Mesendoderm (in vitro differentiated cells): Measurements from ENCODE around the gene GPR22.

ENCODE experiments used
- DNase-seq: peaks from one replicate; pipeline ENCODE4 v3.0.0; 2013
- H2AK5ac ChIP-seq: 2 replicates; pipeline ENCODE4 v1.6.1; 2013; ENCODE audit warnings: low read length, inconsistent platforms
- H2BK120ac ChIP-seq: 2 replicates; pipeline ENCODE4 v1.6.1; 2013; ENCODE audit warnings: low read depth, mild to moderate bottlenecking, low read length, moderate library complexity, mixed read lengths
- H2BK15ac ChIP-seq: replicated peaks from 2 replicates; pipeline ENCODE4 v1.6.1; 2013; ENCODE audit warnings: low read depth, mild to moderate bottlenecking, moderate library complexity
- H2BK5ac ChIP-seq: 2 replicates; pipeline ENCODE4 v1.6.1; 2013; ENCODE audit warnings: low read length, inconsistent platforms
- H3K18ac ChIP-seq: 2 replicates; pipeline ENCODE4 v1.6.1; 2013; ENCODE audit warnings: mild to moderate bottlenecking, low read length, mixed read lengths
- H3K23ac ChIP-seq: one replicate; pipeline ENCODE4 v1.6.1; 2013; ENCODE audit warnings: low read length
- H3K27ac ChIP-seq: 2 replicates; pipeline ENCODE4 v1.5.1; 2013; ENCODE audit warnings: low read depth, mild to moderate bottlenecking, inconsistent platforms, low read length, moderate library complexity
- H3K27me3 ChIP-seq: 2 replicates; pipeline ENCODE4 v1.6.1; 2013; ENCODE audit warnings: low read length, control low read depth, mild to moderate bottlenecking, inconsistent platforms; ENCODE audit not compliant: insufficient read depth, poor library complexity
- H3K36me3 ChIP-seq: 2 replicates; pipeline ENCODE4 v1.6.1; 2013; ENCODE audit warnings: low read length, inconsistent platforms; ENCODE audit not compliant: control insufficient read depth, insufficient read depth
- H3K4ac ChIP-seq: one replicate; pipeline ENCODE4 v1.6.1; 2013; ENCODE audit warnings: low read depth, mild to moderate bottlenecking, low read length, moderate library complexity
- H3K4me1 ChIP-seq: 2 replicates; pipeline ENCODE4 v1.6.1; 2013; ENCODE audit warnings: low read depth, low read length, inconsistent platforms; ENCODE audit not compliant: control insufficient read depth
- H3K4me2 ChIP-seq: 2 replicates; pipeline ENCODE4 v1.6.1; 2013; ENCODE audit warnings: low read length
- H3K4me3 ChIP-seq: 2 replicates; pipeline ENCODE4 v1.5.1; 2013; ENCODE audit warnings: mild to moderate bottlenecking, low read length
- H3K56ac ChIP-seq: one replicate; pipeline ENCODE4 v1.6.1; 2013; ENCODE audit warnings: low read length
- H3K79me1 ChIP-seq: 2 replicates; pipeline ENCODE4 v1.6.1; 2013; ENCODE audit warnings: low read length, inconsistent platforms
- H3K79me2 ChIP-seq: 2 replicates; pipeline ENCODE4 v1.6.1; 2013; ENCODE audit warnings: mild to moderate bottlenecking, low read length; ENCODE audit not compliant: control insufficient read depth, insufficient read depth
- H3K9ac ChIP-seq: 2 replicates; pipeline ENCODE4 v1.6.1; 2013; ENCODE audit warnings: low read length, inconsistent platforms
- H4K5ac ChIP-seq: one replicate; pipeline ENCODE4 v1.6.1; 2013; ENCODE audit warnings: low read length
- H4K8ac ChIP-seq: one replicate; pipeline ENCODE4 v1.6.1; 2013; ENCODE audit warnings: low read depth, mild to moderate bottlenecking, control low read depth, low read length, moderate library complexity
- WGBS: extraction: QIAGEN DNeasy Blood & Tissue Kit; methylation state at CpG from one replicate; pipeline ENCODE4 v1.1.7; 2013; ENCODE audit warnings: low lambda C conversion rate, missing lambda C conversion rate; ENCODE audit not compliant: insufficient coverage; ENCODE audit errors: extremely low coverage; 5-methylcytosine and 5-hydroxymethylcytosine counted together

GPR22 gene

DNA sequence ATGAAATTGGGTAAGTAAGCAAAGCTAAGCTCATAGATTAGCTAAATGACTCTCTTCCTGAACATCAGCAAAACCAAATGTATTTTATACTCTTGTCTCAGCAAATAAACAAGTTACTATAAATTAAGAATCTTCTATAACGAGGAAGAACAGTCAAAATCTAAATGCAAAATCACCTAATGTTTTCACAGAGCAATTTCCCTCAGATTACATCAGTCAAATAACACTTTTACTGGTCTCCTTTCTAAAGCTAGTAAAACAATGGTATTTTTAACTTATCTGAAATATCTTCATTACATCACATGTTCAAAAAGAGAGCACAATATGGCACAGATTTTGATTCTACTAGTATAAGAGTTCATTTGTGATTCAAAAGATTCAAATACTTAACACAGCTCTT, 16.5 kb upstream of the GPR22 start:
- Histone ChIP-seq H3K4me1 (no peaks in the 10 kb centered on the region), H4K5ac (no peak overlapping the region), H3K79me2 (no peaks in the 10 kb centered on the region), H2AK5ac (no peak overlapping the region), H3K4me2 (no peak overlapping the region), H2BK15ac (no peak overlapping the region), H4K8ac (no peak overlapping the region), H3K79me1 (no peaks in the 10 kb centered on the region), H3K23ac (no peak overlapping the region), H2BK120ac (no peak overlapping the region), H3K27ac (no peak overlapping the region), H3K36me3 (no peaks in the 10 kb centered on the region), H3K18ac (no peak overlapping the region), H2BK5ac (no peak overlapping the region), H3K9ac (no peak overlapping the region), H3K4ac (no peak overlapping the region), H3K27me3 (no peaks in the 10 kb centered on the region), H3K56ac (no peak overlapping the region), H3K4me3 (no peak overlapping the region)
- DNase-seq: no peak
- no CpG with 5 or more reads among the region's 1 CpG for WGBS

DNA sequence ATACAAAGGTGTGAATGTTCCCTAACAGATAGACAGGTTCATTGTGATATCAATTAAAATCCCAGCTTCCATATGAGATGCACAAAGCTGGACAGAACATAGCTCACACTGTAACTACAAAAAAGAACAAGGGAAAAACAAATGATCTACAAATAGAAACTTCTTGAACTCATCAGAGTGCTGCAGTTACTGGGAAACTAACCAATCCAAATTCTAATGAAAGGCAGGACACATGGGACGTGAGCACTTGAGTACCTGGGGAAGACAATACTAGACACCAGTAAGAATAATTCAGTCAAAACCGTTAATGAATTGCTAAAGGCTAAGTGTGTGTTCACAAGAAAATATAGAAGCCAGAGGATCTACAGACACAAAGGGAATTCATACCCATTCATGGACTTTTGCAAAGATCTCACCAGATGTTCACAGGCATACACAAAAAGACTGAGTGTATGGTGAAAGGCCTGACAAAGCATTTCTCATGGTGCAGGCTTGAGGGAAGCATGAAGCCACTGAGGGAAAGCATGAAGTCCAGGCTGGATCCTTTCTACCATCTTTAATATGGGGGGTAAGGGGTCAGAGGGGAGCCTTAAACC, 7.8 kb upstream of the GPR22 start:
- H3K79me2 ChIP-seq: no peaks in the 10 kb centered on the region
- no peak overlapping the region for H3K4ac ChIP-seq
- H2AK5ac ChIP-seq: no peak overlapping the region
- no peak overlapping the region for H3K56ac ChIP-seq
- no peak overlapping the region for H4K5ac ChIP-seq
- H3K27ac ChIP-seq: no peak overlapping the region
- no peak overlapping the region for H2BK5ac ChIP-seq
- H3K4me3 ChIP-seq: no peak overlapping the region
- H3K23ac ChIP-seq: no peak overlapping the region
- no peaks in the 10 kb centered on the region for H3K27me3 ChIP-seq
- no peak overlapping the region for H3K18ac ChIP-seq
- no peaks in the 10 kb centered on the region for H3K4me1 ChIP-seq
- no peak overlapping the region for H2BK120ac ChIP-seq
- H4K8ac ChIP-seq: no peak overlapping the region
- DNase-seq: no peak
- H2BK15ac ChIP-seq: no peak overlapping the region
- H3K4me2 ChIP-seq: no peak overlapping the region
- no peaks in the 10 kb centered on the region for H3K36me3 ChIP-seq
- no CpG with 5 or more reads among the region's 2 CpGs for WGBS
- no peak overlapping the region for H3K9ac ChIP-seq
- H3K79me1 ChIP-seq: no peaks in the 10 kb centered on the region

DNA sequence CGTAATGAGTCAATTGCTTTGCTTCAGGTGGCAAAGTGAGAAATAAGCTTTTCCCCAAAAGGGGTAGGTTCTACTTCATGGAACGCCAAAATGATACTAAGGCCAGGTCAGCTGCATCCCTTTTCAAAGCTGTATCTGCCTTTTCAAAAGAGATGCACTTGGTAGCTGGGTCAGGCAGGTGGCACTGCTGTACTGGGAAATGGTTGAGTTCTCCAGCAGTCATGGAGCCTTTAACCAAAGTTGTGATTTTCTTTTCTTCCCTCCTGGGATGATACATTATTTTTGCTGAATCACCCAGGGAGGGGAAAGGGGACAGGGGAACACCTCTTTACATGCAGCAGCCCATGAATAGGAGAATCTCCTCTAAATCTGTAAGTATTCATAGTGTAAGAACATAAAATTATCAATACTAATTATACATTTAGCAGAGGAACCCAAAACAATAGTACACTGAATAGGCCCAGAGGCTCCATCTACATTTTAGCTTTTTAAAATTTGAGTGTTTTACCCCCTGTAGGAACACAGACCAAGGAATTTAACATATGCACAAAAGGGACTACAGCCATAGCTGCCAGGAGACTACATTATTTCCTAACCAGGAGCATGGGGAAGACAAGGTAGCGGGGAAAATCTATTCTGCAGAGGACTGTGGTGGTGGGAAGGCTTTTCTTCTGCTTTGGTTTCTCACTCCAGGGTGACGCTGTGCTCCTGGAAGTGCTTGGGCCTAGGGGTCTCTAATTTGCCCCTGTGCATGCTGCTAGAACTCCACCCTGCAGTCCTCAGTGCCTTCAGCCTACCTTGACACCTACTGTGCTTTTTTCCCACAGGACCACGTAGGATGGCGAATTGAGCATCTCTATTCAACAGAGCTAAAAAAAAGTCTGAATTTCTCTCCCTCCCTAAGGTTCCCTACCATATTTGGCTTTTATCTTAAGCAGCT, 6.4 kb upstream of the GPR22 start:
- DNase-seq: peak; percentile 80
- Histone ChIP-seq H2BK5ac (no peak overlapping the region), H3K56ac (no peak overlapping the region), H3K23ac (no peak overlapping the region), H3K36me3 (no peaks in the 10 kb centered on the region), H3K27ac (no peak overlapping the region), H3K79me1 (no peaks in the 10 kb centered on the region), H3K79me2 (no peaks in the 10 kb centered on the region), H3K4ac (no peak overlapping the region), H4K8ac (no peak overlapping the region), H3K27me3 (no peaks in the 10 kb centered on the region), H3K4me3 (no peak overlapping the region), H3K4me2 (no peak overlapping the region), H2BK120ac (no peak overlapping the region), H2BK15ac (no peak overlapping the region), H3K4me1 (no peaks in the 10 kb centered on the region), H4K5ac (no peak overlapping the region), H3K9ac (no peak overlapping the region), H2AK5ac (no peak overlapping the region), H3K18ac (no peak overlapping the region)
- WGBS: no CpG with 5 or more reads among the region's 6 CpGs

DNA sequence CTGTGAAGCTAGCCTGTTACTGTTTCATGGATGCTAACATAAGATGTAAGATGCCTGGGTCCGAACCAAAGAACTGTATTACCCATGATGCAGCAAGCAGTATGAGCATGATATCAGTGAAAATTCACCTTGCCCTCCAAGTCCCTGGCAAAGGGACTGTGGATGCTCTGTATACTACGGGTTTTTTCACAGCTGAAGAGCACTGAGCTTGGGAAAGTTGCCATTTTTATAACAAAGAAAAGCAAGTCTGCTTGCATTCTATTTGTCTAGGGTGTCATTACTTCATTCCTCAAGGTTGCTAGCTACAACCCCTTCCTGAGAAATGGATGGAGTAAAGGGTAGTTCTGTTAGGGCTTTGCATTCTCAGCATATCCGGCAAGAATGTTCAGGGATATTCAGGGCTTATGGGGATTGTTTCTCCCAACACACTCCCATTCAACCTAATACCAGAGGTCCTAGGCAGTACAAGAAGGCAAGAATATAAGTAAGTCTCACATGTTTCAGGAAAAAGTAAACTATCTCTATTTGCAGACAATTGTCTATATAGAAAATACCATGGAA, 5.1 kb upstream of the GPR22 start:
- H3K56ac ChIP-seq: no peak overlapping the region
- no peak overlapping the region for H2BK15ac ChIP-seq
- no peak overlapping the region for H3K4me3 ChIP-seq
- H2BK120ac ChIP-seq: no peak overlapping the region
- H3K27me3 ChIP-seq: no peaks in the 10 kb centered on the region
- H3K9ac ChIP-seq: no peak overlapping the region
- no peak overlapping the region for H3K4ac ChIP-seq
- no peak overlapping the region for H3K27ac ChIP-seq
- WGBS: no CpG with 5 or more reads among the region's 3 CpGs
- H3K36me3 ChIP-seq: no peaks in the 10 kb centered on the region
- DNase-seq: no peak
- H3K23ac ChIP-seq: no peak overlapping the region
- H3K79me2 ChIP-seq: no peaks in the 10 kb centered on the region
- H4K8ac ChIP-seq: no peak overlapping the region
- no peak overlapping the region for H2AK5ac ChIP-seq
- H2BK5ac ChIP-seq: no peak overlapping the region
- no peaks in the 10 kb centered on the region for H3K79me1 ChIP-seq
- H3K4me2 ChIP-seq: no peak overlapping the region
- no peak overlapping the region for H3K18ac ChIP-seq
- no peak overlapping the region for H4K5ac ChIP-seq
- no peaks in the 10 kb centered on the region for H3K4me1 ChIP-seq

DNA sequence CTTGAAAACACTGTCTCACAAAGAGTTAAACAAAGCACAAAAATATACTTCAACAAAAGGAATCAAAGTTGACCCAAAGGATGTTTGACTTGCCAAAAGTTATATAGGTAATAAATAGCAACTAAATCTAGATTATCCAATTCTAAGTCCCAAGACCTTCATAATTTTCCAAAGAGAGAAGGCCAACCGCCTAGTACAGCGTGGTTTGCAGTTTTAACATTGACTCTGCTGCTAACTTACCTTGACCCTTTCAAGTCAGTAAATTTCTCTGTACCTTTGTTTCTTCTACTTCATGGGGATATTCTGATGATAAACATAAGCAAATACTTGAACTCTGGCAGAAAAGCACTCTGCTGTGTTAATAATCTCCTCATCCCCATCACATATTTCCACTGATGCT, 1.9 kb upstream of the GPR22 start:
- Histone ChIP-seq H3K4me3 (no peak overlapping the region), H3K23ac (no peak overlapping the region), H2AK5ac (no peak overlapping the region), H3K79me2 (no peaks in the 10 kb centered on the region), H3K9ac (no peak overlapping the region), H3K27me3 (no peaks in the 10 kb centered on the region), H4K8ac (no peak overlapping the region), H3K4ac (no peak overlapping the region), H2BK15ac (no peak overlapping the region), H3K18ac (no peak overlapping the region), H3K79me1 (no peaks in the 10 kb centered on the region), H3K4me2 (no peak overlapping the region), H3K4me1 (no peaks in the 10 kb centered on the region), H3K56ac (no peak overlapping the region), H3K27ac (no peak overlapping the region), H2BK5ac (no peak overlapping the region), H3K36me3 (no peaks in the 10 kb centered on the region), H2BK120ac (no peak overlapping the region), H4K5ac (no peak overlapping the region)
- no CpG with 5 or more reads among the region's 2 CpGs for WGBS
- no peak for DNase-seq
